CD4-positive, CD25-positive, alpha-beta regulatory T cell (primary cell): ENCODE data around the gene RASL12. TPM values are rescaled to one million over a fixed set of nuclear protein-coding genes. Genes with fewer than 3 reads are reported as not detected.
"Not testable (repeated sequence)": the region's sequence is repeated elsewhere in the genome, so short reads cannot be mapped to it uniquely, and the experiment has no call there.

ENCODE experiments used
- ATAC-seq, 2 donors: fragments of 150-1000 bp; cut with Tn5 transposase; one replicate each; pipeline ENCODE4 v1.10.0; 2021; ENCODE audit warnings: low read depth in 2 of 2, moderate number of reproducible peaks in 2 of 2, moderate library complexity in 1 of 2
- DNase-seq, 3 donors: peaks; one replicate each; pipeline versions ENCODE4 v3.0.0 to v3.0.0-alpha.2; 2012 to 2022; ENCODE audit warnings: mixed read lengths in 1 of 3
- H3K27ac ChIP-seq: one replicate; pipeline ENCODE4 v1.7.0; 2013; ENCODE audit warnings: mild to moderate bottlenecking, low read length; ENCODE audit not compliant: insufficient read depth, poor library complexity, severe bottlenecking
- H3K27me3 ChIP-seq: one replicate; pipeline ENCODE4 v1.7.0; 2013; ENCODE audit warnings: low read length; ENCODE audit not compliant: control insufficient read depth, insufficient read depth
- H3K36me3 ChIP-seq: one replicate; pipeline ENCODE4 v1.7.0; 2013; ENCODE audit warnings: mild to moderate bottlenecking, low read length, moderate library complexity; ENCODE audit not compliant: control insufficient read depth, insufficient read depth
- H3K4me1 ChIP-seq: 2 replicates; pipeline ENCODE4 v1.7.0; 2013; ENCODE audit warnings: mild to moderate bottlenecking, low read length; ENCODE audit not compliant: insufficient read depth, control insufficient read depth, poor library complexity, severe bottlenecking
- H3K4me3 ChIP-seq: one replicate; pipeline ENCODE4 v1.7.0; 2013; ENCODE audit warnings: low read depth, mild to moderate bottlenecking, low read length, moderate library complexity
- H3K9me3 ChIP-seq, 2 experiments: 1 replicate in 1 of 2; 2 replicates in 1 of 2; pipeline ENCODE4 v1.7.0; 2013; ENCODE audit warnings: low read length in 2 of 2, mild to moderate bottlenecking in 1 of 2, moderate library complexity in 1 of 2; ENCODE audit not compliant: control insufficient read depth in 2 of 2
- H3K27ac Mint-ChIP-seq, 3 donors: one replicate each; pipeline ENCODE4 v1.8.0; 2020 to 2022; ENCODE audit warnings: mild to moderate bottlenecking in 3 of 3, mixed read lengths in 3 of 3, moderate library complexity in 2 of 3
- H3K27me3 Mint-ChIP-seq: one replicate; pipeline ENCODE4 v1.8.0; 2022; ENCODE audit warnings: mild to moderate bottlenecking, mixed read lengths
- H3K36me3 Mint-ChIP-seq: one replicate; pipeline ENCODE4 v1.8.0; 2020; ENCODE audit warnings: mixed read lengths
- H3K4me1 Mint-ChIP-seq, 4 donors: one replicate each; pipeline ENCODE4 v1.8.0; 2020 to 2022; ENCODE audit warnings: mixed read lengths in 4 of 4, mild to moderate bottlenecking in 1 of 4
- H3K4me3 Mint-ChIP-seq, 4 donors: one replicate each; pipeline ENCODE4 v1.8.0; 2020 to 2022; ENCODE audit warnings: mild to moderate bottlenecking in 4 of 4, mixed read lengths in 4 of 4, moderate library complexity in 3 of 4
- H3K9me3 Mint-ChIP-seq, 7 donors: one replicate each; pipeline ENCODE4 v1.8.0; 2020 to 2022; ENCODE audit warnings: mixed read lengths in 7 of 7, mild to moderate bottlenecking in 3 of 7, moderate library complexity in 2 of 7
- polyA plus RNA-seq, 4 donors: library from polyadenylated mRNA; unstranded; fragments of 300-500 nt; fragmentation: Illumina TruSeq; gene quantifications; one replicate each; pipeline ENCODE4 v1.2.3, GENCODE V29; 2021
- total RNA-seq: library from RNA; stranded (reverse); gene quantifications from one replicate; pipeline ENCODE4 v1.2.3, GENCODE V29; 2022

The RASL12 gene
- total and polyA plus RNA-seq, 5 donors from 2014 or later: not detected

GRCh38 chr15:65044724-65045481, 22.9 kb downstream of the RASL12 start, which contains the start of gene SLC51B:
TSS of gene SLC51B (plus strand) at chr15:65045387. CDS start at chr15:65050005, 4,618 bp downstream.
- peaks cover 10% of the 10 kb centered on the region for H3K4me1 ChIP-seq
- no peak within 1 kb of the TSS for H3K4me3 ChIP-seq
- no peak within 1 kb of the TSS for H3K27ac ChIP-seq
- peaks cover 14% of the 10 kb centered on the region for H3K27me3 Mint-ChIP-seq
- no peaks in the 10 kb centered on the region for H3K9me3 ChIP-seq
- H3K27me3 ChIP-seq: no peaks in the 10 kb centered on the region
- H3K27ac Mint-ChIP-seq: no peak within 1 kb of the TSS
- DNase-seq: no peak
- H3K4me1 Mint-ChIP-seq: peaks cover 0 to 12% (median 6%) of the 10 kb centered on the region in 4 donors
- no peaks in the 10 kb centered on the region for H3K36me3 ChIP-seq
- H3K36me3 Mint-ChIP-seq: peaks cover 3% of the 10 kb centered on the region
- no peak for ATAC-seq
- H3K4me3 Mint-ChIP-seq: no peak within 1 kb of the TSS
- H3K9me3 Mint-ChIP-seq: no peaks in the 10 kb centered on the region

- not testable (repeated sequence) for H3K4me1 Mint-ChIP-seq, H3K27me3 Mint-ChIP-seq, H3K4me1 ChIP-seq, H3K27ac ChIP-seq, H3K4me3 Mint-ChIP-seq, H3K9me3 ChIP-seq, H3K36me3 ChIP-seq, H3K4me3 ChIP-seq, H3K36me3 Mint-ChIP-seq, DNase-seq, H3K27me3 ChIP-seq, H3K9me3 Mint-ChIP-seq, H3K27ac Mint-ChIP-seq, ATAC-seq
These were observed 23.6 kb downstream of the RASL12 start for GRCh38 chr15:65044218-65044617.

GRCh38 chr15:65042776-65043327, 24.9 kb downstream of the RASL12 start:
- Histone ChIP-seq H3K4me1 (no peaks in the 10 kb centered on the region), H3K9me3 (no peaks in the 10 kb centered on the region), H3K27me3 (peaks cover 4% of the 10 kb centered on the region), H3K27ac (no peak overlapping the region), H3K4me3 (no peak overlapping the region), H3K36me3 (no peaks in the 10 kb centered on the region)
- no peak for ATAC-seq
- no peak overlapping the region for H3K4me3 Mint-ChIP-seq
- H3K4me1 Mint-ChIP-seq: no peaks in the 10 kb centered on the region
- H3K9me3 Mint-ChIP-seq: no peaks in the 10 kb centered on the region
- H3K27me3 Mint-ChIP-seq: peaks cover 17% of the 10 kb centered on the region
- peaks cover 3% of the 10 kb centered on the region for H3K36me3 Mint-ChIP-seq
- no peak overlapping the region for H3K27ac Mint-ChIP-seq
- no peak for DNase-seq

GRCh38 chr15:65041787-65042186, 26.0 kb downstream of the RASL12 start:
- H3K27ac Mint-ChIP-seq: no peak overlapping the region
- Histone ChIP-seq H3K9me3 (no peaks in the 10 kb centered on the region), H3K4me3 (no peak overlapping the region), H3K27me3 (peaks cover 4% of the 10 kb centered on the region), H3K4me1 (no peaks in the 10 kb centered on the region), H3K36me3 (no peaks in the 10 kb centered on the region), H3K27ac (no peak overlapping the region)
- H3K4me3 Mint-ChIP-seq: no peak overlapping the region
- no peaks in the 10 kb centered on the region for H3K9me3 Mint-ChIP-seq
- peaks cover 19% of the 10 kb centered on the region for H3K27me3 Mint-ChIP-seq
- H3K36me3 Mint-ChIP-seq: peaks cover 3% of the 10 kb centered on the region
- no peak for DNase-seq
- no peak for ATAC-seq
- H3K4me1 Mint-ChIP-seq: no peaks in the 10 kb centered on the region

- Histone ChIP-seq H3K4me1 (no peaks in the 10 kb centered on the region), H3K27ac (no peak overlapping the region), H3K9me3 (no peaks in the 10 kb centered on the region), H3K4me3 (no peak overlapping the region), H3K36me3 (no peaks in the 10 kb centered on the region), H3K27me3 (peaks cover 4% of the 10 kb centered on the region)
- ATAC-seq: no peak
- no peak overlapping the region for H3K4me3 Mint-ChIP-seq
- H3K36me3 Mint-ChIP-seq: peaks cover 3% of the 10 kb centered on the region
- H3K9me3 Mint-ChIP-seq: no peaks in the 10 kb centered on the region
- no peaks in the 10 kb centered on the region for H3K4me1 Mint-ChIP-seq
- DNase-seq: no peak
- no peak overlapping the region for H3K27ac Mint-ChIP-seq
- peaks cover 23% of the 10 kb centered on the region for H3K27me3 Mint-ChIP-seq
These were observed 27.3 kb downstream of the RASL12 start for GRCh38 chr15:65040461-65040860.

GRCh38 chr15:65038836-65039235, 29.0 kb downstream of the RASL12 start:
- DNase-seq (no peak), ATAC-seq (no peak)
- H3K4me1 ChIP-seq: no peaks in the 10 kb centered on the region
- no peaks in the 10 kb centered on the region for H3K9me3 ChIP-seq
- peaks cover 29% of the 10 kb centered on the region for H3K27me3 Mint-ChIP-seq
- peaks cover 6% of the 10 kb centered on the region for H3K27me3 ChIP-seq
- peaks cover 0 to 2% (median under 1%) of the 10 kb centered on the region in 4 donors for H3K4me1 Mint-ChIP-seq
- H3K4me3 Mint-ChIP-seq: no peak overlapping the region
- H3K4me3 ChIP-seq: no peak overlapping the region
- H3K36me3 Mint-ChIP-seq: peaks cover 3% of the 10 kb centered on the region
- no peak overlapping the region for H3K27ac ChIP-seq
- H3K27ac Mint-ChIP-seq: no peak overlapping the region
- H3K36me3 ChIP-seq: no peaks in the 10 kb centered on the region
- no peaks in the 10 kb centered on the region for H3K9me3 Mint-ChIP-seq

- Mint-ChIP-seq H3K27ac (no peak overlapping the region), H3K4me3 (no peak overlapping the region), H3K27me3 (peaks cover 34% of the 10 kb centered on the region), H3K36me3 (peaks cover 3% of the 10 kb centered on the region), H3K4me1 (peaks cover 0 to 6% (median 2%) of the 10 kb centered on the region in 4 donors), H3K9me3 (no peaks in the 10 kb centered on the region)
- ATAC-seq (no peak), DNase-seq (no peak)
- Histone ChIP-seq H3K27me3 (peaks cover 6% of the 10 kb centered on the region), H3K27ac (no peak overlapping the region), H3K4me1 (peaks cover 2% of the 10 kb centered on the region), H3K4me3 (no peak overlapping the region), H3K36me3 (no peaks in the 10 kb centered on the region), H3K9me3 (no peaks in the 10 kb centered on the region)
These were observed 29.4 kb downstream of the RASL12 start for GRCh38 chr15:65038428-65038827.

GRCh38 chr15:65037309-65037708, 30.5 kb downstream of the RASL12 start:
- no peaks in the 10 kb centered on the region for H3K36me3 ChIP-seq
- Mint-ChIP-seq H3K4me3 (no peak overlapping the region), H3K4me1 (peaks cover 0 to 10% (median 2%) of the 10 kb centered on the region in 4 donors), H3K36me3 (no peaks in the 10 kb centered on the region), H3K27me3 (peaks cover 38% of the 10 kb centered on the region), H3K9me3 (no peaks in the 10 kb centered on the region), H3K27ac (no peak overlapping the region)
- H3K27ac ChIP-seq: no peak overlapping the region
- H3K4me1 ChIP-seq: peaks cover 8% of the 10 kb centered on the region
- no peaks in the 10 kb centered on the region for H3K9me3 ChIP-seq
- DNase-seq (no peak), ATAC-seq (no peak)
- peaks cover 11% of the 10 kb centered on the region for H3K27me3 ChIP-seq
- H3K4me3 ChIP-seq: no peak overlapping the region
